ENCODE measurements around the gene POU6F1. TPM values are rescaled to one million over a fixed set of nuclear protein-coding genes. Genes with fewer than 3 reads are reported as not detected.

Gene POU6F1
- total RNA-seq, 4 donors from 2014 or later, result 2.6 to 60.6 (median 5.8) TPM

- Histone ChIP-seq H3K9me3 (no peaks in the 10 kb centered on the region), H3K4me3 (no peak overlapping the region), H3K27me3 (no peaks in the 10 kb centered on the region), H3K27ac (peak overlapping the region; percentile 97 to 99), H3K36me3 (no peaks in the 10 kb centered on the region), H3K4me1 (no peaks in the 10 kb centered on the region)
- intact Hi-C loops (cut with DNase I; ENCODE audit: low total_unique reads), result no loop called here
- no peak for DNase-seq
- TF ChIP-seq CTCF (IDR thresholded peaks at IDR 0.05) (no peak), POLR2A (IDR thresholded peaks at IDR 0.05) (no peak)
Observed at GRCh38 chr12:51219322-51219721, 1.5 kb upstream of the POU6F1 start.

- Histone ChIP-seq H3K36me3 (no peaks in the 10 kb centered on the region), H3K27ac (peak overlapping the region; percentile 97 to 99), H3K9me3 (no peaks in the 10 kb centered on the region), H3K4me1 (no peaks in the 10 kb centered on the region), H3K4me3 (peak overlapping the region; percentile 64 to 86), H3K27me3 (no peaks in the 10 kb centered on the region)
- no peak for TF ChIP-seq POLR2A (IDR thresholded peaks at IDR 0.05)
- no peak for TF ChIP-seq CTCF (IDR thresholded peaks at IDR 0.05)
- peak in 1 of 2 donors; percentile 30 for DNase-seq
- intact Hi-C loops (cut with DNase I; ENCODE audit: low total_unique reads), result no loop called here
Observed at GRCh38 chr12:51218607-51219161, 822 bp upstream of the POU6F1 start.

- peak overlapping the region; percentile 97 to 99 for H3K27ac ChIP-seq
- peak; percentile 60 to 65 for DNase-seq
- H3K4me1 ChIP-seq, result no peaks in the 10 kb centered on the region
- intact Hi-C loops (cut with DNase I; ENCODE audit: low total_unique reads), result no loop called here
- no peaks in the 10 kb centered on the region for H3K36me3 ChIP-seq
- no peaks in the 10 kb centered on the region for H3K27me3 ChIP-seq
- no peaks in the 10 kb centered on the region for H3K9me3 ChIP-seq
- peak in 1 of 2 donors; percentile 18 for TF ChIP-seq POLR2A (IDR thresholded peaks at IDR 0.05)
- TF ChIP-seq CTCF (IDR thresholded peaks at IDR 0.05), result peak in 3 of 4 experiments; percentile 8 to 43 (median 38)
- peak overlapping the region; percentile 64 to 86 for H3K4me3 ChIP-seq
Observed at GRCh38 chr12:51217133-51217967, 512 bp downstream of the POU6F1 start.

- H3K4me1 ChIP-seq, result no peaks in the 10 kb centered on the region
- H3K36me3 ChIP-seq, result no peaks in the 10 kb centered on the region
- H3K27ac ChIP-seq, result peak overlapping the region; percentile 97 to 99
- intact Hi-C loops (cut with DNase I; ENCODE audit: low total_unique reads), result no loop called here
- TF ChIP-seq CTCF (IDR thresholded peaks at IDR 0.05), result no peak
- TF ChIP-seq POLR2A (IDR thresholded peaks at IDR 0.05), result no peak
- H3K4me3 ChIP-seq, result peak overlapping the region; percentile 64 to 86
- no peak for DNase-seq
- no peaks in the 10 kb centered on the region for H3K27me3 ChIP-seq
- no peaks in the 10 kb centered on the region for H3K9me3 ChIP-seq
Observed at GRCh38 chr12:51216642-51217041, 1.2 kb downstream of the POU6F1 start.

- Histone ChIP-seq H3K36me3 (no peaks in the 10 kb centered on the region), H3K4me3 (no peak overlapping the region), H3K9me3 (no peaks in the 10 kb centered on the region), H3K27ac (no peak overlapping the region), H3K27me3 (no peaks in the 10 kb centered on the region), H3K4me1 (no peaks in the 10 kb centered on the region)
- TF ChIP-seq CTCF (IDR thresholded peaks at IDR 0.05) (no peak), POLR2A (IDR thresholded peaks at IDR 0.05) (no peak)
- DNase-seq, result no peak
- intact Hi-C loops (cut with DNase I; ENCODE audit: low total_unique reads), result loop anchor here (5.0 kb wide), 1 partner anchor 32 kb away; no protein-coding TSS in a partner anchor
Observed at GRCh38 chr12:51214895-51215294, 3.0 kb downstream of the POU6F1 start.
